HUDEP-2 (cell line): ENCODE measurements around the gene ZNF688.
"Not testable (repeated sequence)": the region's sequence is repeated elsewhere in the genome, so short reads cannot be mapped to it uniquely, and the experiment has no call there.

Experiments
- DNase-seq, 76 experiments: peaks; one replicate each; lab custom pipeline; 2025; ENCODE audit not compliant: unreplicated experiment in 76 of 76; lab: John Stamatoyannopoulos, UW

Gene ZNF688

DNA sequence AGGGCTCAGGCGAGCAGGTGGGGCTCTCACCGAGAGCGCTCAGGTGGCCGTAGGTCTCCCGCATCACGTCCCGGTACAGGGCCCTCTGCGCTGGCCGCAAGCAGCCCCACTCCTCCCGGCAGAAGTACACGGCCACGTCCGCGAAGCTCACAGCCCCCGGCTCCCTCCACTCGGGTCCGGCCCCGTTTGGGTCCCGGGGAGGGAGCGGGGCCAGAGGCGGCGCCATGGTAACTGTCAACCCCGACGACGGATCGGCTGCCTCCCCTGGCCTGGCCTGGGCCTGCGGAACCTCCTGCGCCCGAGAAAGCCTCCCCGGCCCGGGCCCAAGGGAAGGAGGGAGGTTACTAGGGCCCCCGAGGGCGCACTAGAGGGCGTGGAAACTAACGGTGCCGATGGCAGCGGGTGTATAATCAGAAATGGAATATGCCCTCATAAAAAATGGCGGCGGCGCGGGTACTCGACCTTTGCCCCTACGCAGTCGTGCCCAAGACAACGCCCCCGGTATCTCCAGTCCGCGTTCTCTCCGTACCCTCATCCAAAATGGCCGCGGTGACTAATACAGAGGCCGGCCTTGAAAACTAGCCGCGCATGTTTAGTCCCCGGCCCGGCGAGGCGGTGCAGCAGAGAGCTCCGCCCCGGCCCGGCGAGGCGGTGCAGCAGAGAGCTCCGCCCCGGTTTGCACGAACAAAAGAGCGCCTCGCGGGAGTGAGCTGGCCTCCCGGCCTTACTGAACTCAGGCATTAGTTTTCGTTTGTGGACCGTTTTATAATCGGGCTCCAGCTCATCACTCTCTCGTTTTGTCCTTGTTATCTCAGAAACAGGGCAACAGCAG, 13.3 kb downstream of the ZNF688 start, which contains the start of gene ZNF764:
ZNF764 (minus strand) TSS at position 418 of the 832 bp plus-strand sequence; CDS start at position 226, 192 bp downstream.
- DNase-seq = peak in 74 of 76 experiments; percentile 66 to 99 (median 96)

GRCh38 chr16:30557707-30557956, 13.9 kb downstream of the ZNF688 start:
- DNase-seq = peak in 3 of 76 experiments; percentile 35 to 47 (median 46)

DNA sequence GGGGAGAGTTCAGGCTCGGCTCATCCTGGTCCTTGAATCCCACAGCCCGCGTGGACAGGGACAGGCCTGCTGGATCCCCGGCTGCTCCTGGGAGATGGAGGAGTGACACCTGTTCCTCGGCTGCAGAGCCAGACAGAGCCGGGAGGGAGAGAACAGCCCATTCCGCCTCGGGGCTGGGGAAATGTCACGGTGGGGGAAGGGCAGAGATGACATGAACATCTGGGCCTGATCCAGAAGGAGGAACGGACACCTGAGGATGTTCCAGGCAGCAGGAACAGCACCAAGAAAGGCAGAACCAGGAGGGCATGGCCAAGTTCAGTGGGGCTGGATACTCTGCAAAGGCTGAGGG, 15.4 kb downstream of the ZNF688 start:
- DNase-seq = no peak

DNA sequence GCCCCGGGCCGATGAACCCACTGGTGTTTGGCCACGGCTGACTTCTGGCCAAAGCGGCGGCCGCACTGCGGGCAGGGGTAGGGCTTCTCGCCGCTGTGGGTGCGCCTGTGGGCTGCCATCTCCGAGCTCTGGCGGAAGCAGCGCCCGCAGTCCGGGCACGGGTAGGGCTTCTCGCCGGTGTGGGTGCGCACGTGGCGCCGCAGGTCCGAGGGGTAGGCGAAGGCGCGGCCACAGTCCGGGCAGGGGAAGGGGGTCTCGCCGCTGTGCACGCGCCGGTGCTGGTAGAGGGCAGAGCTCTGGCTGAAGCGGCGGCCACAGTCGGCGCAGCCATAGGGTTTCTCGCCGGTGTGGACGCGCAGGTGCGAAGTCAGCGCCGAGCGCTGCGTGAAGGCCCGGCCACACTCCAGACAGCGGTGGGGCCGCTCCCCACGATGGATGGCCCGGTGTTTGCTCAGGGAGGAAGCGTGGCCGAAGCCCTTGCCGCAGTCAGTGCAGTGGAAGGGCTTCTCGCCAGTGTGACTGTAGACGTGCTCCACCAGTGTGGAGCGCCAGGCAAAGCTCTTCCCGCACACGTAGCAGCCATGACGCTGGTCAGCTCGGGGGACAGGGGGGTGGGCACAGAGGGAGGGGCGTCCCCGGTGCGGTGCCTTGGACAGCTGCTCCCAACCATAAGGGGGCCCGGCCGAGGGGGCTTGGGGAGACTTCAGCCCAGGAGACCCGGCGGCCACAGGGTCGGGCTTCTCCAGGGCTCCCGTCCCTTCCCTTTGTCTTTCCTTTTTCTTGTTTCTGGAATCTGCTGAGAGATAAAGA, 16.0 kb downstream of the ZNF688 start:
- DNase-seq = no peak

DNA sequence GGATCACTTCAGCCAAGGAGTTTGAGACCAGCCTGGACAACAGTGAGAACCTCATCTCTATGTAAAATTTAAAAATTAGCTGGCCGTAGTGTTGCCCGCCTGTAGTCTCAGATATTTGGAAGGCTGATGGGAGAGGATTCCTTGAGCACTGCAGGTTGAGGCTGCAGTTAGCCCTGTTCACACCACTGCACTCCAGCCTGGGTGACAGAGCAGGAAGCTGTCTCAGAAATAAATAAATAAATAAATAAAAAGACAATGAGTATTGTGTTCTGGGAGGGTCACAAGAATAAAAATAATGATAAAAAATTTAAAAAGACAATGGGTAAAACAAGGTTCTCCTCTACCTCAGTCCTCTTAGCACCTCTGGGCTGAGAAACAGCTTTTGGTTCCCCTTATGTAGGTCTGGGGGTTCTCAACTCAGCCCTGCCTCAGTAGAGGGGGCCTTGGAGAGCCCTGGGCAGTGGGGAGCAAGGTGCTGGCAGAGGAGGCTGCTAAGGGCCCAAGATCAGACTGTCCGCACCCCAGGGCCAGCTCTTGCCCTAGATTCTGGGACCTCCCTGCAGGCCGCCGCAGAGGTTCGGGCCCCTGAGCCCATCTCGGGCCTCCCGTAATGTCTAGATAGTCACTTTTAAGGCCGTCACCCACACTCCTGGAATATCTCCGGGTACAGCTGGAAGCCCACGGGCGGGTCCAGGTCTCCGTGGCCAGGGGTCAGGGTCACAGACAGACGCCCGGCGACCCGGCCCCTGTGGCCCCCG, 16.8 kb downstream of the ZNF688 start:
- no peak for DNase-seq

DNA sequence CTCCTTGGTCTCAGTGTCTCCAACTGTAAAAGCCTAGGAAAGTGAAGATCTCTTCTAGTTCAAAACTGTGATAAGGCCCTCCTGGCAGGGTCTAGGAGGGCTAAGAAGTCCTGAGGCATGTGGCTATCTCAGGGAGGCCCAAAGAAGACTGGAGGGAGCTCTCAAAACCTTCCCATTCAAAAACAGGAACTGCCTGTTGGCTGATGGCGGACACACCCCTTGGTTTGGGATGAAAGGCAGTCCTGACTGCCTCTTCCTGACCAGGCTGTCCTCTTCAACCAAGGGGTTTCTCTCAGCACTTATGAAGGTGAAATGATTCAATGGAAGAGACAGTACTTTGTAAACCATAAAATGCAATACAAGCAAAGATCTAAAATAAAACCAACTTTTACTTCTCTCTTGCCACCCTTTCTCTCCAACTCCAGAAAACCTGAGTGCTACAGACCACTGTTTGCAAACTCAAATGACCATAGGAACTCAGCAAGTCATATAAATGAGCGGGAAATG, 18.1 kb downstream of the ZNF688 start:
- no peak for DNase-seq

DNA sequence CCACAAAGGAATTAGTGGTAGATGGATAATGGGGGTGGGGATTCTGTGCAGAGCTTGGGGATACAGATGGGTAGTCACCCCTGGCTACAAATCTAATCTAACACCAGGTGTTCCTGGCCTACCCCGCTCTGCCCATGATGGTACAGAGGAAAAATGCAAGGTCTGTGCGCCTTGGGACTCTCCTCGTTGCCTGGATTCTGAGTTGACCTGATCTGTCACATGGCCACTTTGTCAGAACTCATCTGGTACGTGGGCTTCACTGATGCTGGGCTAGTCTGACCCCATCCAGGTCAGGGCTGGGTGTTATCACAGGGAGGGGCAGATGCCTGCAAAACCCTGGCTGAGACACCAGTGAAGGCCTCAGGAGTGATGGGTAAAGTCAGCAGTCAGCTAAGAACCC, 18.6 kb downstream of the ZNF688 start:
- DNase-seq = no peak

DNA sequence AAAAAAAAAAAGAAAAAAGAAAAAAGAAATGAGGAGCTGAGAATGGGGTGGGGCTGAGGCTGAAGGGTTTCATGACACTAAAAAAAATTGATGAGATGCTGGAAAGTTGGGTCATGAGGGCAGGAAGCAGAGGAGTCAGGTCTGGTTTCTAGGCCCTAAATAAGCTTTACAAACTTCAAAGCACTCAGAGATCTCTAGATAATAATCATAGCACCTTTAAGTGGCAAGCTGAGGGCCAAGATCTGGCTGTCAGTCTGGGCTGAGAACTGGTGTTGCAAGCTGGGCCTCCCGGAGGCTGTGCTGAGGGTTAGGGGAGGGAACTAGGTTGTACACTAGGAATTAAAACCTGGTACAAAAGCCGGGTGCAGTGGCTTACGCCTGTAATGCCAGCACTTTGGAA, 19.7 kb downstream of the ZNF688 start:
- no peak for DNase-seq

DNA sequence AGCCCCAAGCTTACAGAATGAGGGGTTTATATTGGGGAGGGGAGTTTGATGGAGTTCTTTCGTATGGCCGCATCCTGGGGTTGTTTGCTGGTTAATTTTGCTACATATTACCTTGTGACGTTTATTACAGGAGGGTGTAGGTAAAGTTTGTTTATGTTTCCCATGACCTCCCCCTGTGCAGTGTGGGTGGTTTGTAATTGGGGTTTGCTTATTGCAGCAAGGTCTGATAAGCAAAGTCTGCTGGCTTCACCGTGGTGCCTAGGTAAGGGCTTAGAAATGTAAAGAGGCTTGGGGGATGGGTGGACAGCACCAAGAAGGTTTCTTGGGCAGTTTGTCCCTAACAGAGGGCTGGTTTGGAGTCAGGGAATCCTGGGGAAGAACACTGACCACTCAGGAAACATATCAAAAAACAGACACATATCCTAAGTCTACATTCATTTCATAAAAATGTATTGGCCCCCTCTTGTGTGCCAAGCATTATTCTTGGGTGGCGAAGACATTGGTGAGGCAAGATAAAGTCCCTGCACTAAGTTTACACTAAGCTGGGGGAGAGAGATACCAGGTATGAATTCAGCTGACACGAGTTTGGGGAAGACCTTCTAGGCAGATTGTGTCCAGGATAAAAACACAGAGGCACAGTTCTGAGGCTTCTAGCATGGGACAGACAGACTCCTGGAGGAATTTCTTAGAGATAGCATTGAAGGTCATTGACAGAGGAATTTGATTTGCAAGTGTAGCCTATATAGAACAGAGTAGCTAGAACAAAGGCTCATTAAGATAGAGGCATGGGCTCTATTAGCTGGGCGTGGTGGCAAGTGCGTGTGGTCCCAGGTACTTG, 22.9 kb downstream of the ZNF688 start:
- peak in 21 of 76 experiments; percentile 8 to 64 (median 32) for DNase-seq

- DNase-seq = no peak
These were observed 25.4 kb downstream of the ZNF688 start for GRCh38 chr16:30546115-30546514.

GRCh38 chr16:30543067-30543466, 28.4 kb downstream of the ZNF688 start:
- no peak for DNase-seq

DNA sequence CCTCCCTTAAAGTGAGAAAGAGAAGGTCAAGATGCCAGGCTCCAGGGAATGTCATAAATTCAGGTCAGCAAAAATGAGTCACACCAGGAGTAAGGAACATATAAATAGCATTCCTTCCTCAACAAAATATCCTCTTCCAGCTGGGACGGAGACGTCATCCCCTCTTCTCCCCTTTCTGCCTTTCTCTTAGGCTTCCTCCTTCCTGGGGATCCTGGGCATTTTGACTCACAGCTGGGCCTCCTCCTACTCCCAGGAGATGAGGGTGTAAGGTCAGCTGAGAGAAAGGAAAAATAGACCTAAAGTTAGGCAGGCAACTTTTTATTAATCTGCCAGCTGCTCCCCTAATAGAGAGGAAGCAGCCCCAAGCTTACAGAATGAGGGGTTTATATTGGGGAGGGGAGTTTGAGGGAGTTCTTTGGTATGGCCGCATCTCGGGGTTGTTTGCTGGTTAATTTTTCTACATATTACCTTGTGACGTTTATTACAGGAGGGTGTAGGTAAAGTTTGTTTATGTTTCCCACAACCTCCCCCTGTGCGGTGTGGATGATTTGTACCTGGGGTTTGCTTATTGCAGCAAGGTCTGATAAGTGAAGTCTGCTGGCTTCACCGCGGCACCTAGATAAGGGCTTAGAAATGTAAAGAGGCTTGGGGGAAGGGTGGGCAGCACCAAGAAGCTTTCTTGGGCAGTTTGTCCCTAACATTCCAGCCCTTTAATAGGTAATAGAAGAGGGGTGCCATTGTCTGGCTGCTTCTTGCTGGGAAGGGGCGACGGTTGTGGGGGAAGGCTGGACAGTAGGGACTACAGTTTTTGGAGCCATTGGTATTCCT, 29.8 kb downstream of the ZNF688 start:
- DNase-seq = peak in 2 of 76 experiments; percentile 9 to 15

GRCh38 chr16:30540916-30541464, 30.5 kb downstream of the ZNF688 start:
- peak in 3 of 76 experiments; percentile 20 to 26 (median 24) for DNase-seq

- DNase-seq = not testable (repeated sequence)
These were observed 31.5 kb downstream of the ZNF688 start for GRCh38 chr16:30539986-30540526.

- no peak for DNase-seq
These were observed 32.2 kb downstream of the ZNF688 start for GRCh38 chr16:30539000-30539964.

DNA sequence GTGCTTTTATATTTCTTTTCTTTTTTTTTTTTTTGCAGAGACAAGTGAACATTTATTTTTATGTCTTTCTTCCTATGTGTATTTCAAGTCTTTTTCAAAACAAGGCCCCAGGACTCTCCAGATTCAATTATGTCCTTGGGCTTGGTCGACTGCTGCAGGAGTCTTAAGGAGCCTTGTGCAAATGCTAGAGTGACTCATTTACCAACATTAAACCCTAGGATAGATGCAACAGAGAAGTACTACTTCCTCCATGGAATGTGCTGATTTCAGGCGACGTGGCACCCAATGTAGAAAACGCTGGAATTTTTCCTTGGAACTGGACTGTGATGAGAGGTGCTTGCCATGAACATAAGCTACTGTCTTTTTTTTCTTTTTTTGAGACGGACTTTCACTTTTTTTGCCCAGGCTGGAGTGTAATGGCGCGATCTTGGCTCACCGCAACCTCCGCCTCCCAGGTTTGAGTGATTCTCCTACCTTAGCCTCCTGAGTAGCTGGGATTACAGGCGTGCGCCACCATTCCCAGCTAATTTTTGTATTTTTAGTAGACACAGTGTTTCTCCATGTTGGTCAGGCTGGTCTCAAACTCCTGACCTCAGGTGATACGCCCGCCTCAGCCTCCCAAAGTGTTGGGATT, 35.0 kb downstream of the ZNF688 start:
- DNase-seq = not testable (repeated sequence)

DNA sequence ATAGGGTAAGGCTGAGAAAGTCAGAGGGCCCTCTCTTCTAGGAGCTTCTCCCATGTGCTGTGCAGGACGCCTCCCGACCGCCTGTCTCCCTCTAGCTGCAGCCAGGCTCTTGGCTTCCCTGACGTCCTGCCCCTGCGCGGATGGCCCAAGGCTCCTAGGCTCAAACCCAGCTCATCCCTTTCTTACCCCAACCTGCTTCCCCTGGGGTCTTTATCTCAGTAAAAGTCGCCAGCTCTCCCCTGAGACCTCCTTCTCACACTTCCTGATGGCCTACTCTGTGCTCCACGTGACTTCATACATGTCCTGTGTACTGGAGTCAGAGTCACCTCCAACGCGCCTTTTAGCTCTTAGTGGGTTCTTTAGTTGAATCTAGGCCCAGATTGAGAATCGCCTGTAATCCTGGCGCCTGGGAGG, 35.7 kb downstream of the ZNF688 start:
- peak in 70 of 76 experiments; percentile 30 to 81 (median 66) for DNase-seq
